ENCODE measurements around the gene TRIM67.

TRIM67 gene

GRCh38 chr1:231220801-231221200, 58.9 kb downstream of the TRIM67 start:
- no peaks in the 10 kb centered on the region for H4K20me1 ChIP-seq (ENCODE audit: low read depth, low read length)
- H3K36me3 ChIP-seq (ENCODE audit: low read length) = peaks cover 5% of the 10 kb centered on the region
- H3K4me2 ChIP-seq (ENCODE audit: low read depth, low read length, poor library complexity, severe bottlenecking) = no peak overlapping the region

GRCh38 chr1:231226156-231226555, 64.3 kb downstream of the TRIM67 start:
- Histone ChIP-seq H2AFZ (ENCODE audit: low read depth, low read length, severe bottlenecking) (no peak overlapping the region), H3K27ac (ENCODE audit: low read depth, low read length) (no peak overlapping the region), H3K79me2 (ENCODE audit: insufficient read depth, low read length) (peaks cover 5% of the 10 kb centered on the region), H3K4me2 (ENCODE audit: low read depth, low read length, poor library complexity, severe bottlenecking) (no peak overlapping the region), H3K36me3 (ENCODE audit: low read length) (peaks cover 10% of the 10 kb centered on the region), H3K9ac (ENCODE audit: low read length) (no peak overlapping the region), H3K9me2 (replicated peaks; ENCODE audit: insufficient read depth, low read length) (no peaks in the 10 kb centered on the region), H3K27me3 (ENCODE audit: low read length) (no peaks in the 10 kb centered on the region), H3K4me3 (ENCODE audit: insufficient read depth, low read length, poor library complexity, severe bottlenecking) (no peak overlapping the region), H4K20me1 (ENCODE audit: low read depth, low read length) (no peaks in the 10 kb centered on the region), H3F3A (ENCODE audit: insufficient read depth) (no peaks in the 10 kb centered on the region), H3K9me3 (ENCODE audit: insufficient read depth, low read length) (no peaks in the 10 kb centered on the region)
- TF ChIP-seq EZH2phosphoT487 (conservative IDR thresholded peaks at IDR 0.05; ENCODE audit: low read length) = no peak
- no peak for TF ChIP-seq CTCF (IDR thresholded peaks at IDR 0.05; ENCODE audit: insufficient read depth, low read length, poor library complexity, severe bottlenecking)

More at GRCh38 chr1:231220801-231221200, 58.9 kb downstream of the TRIM67 start:
- no peaks in the 10 kb centered on the region for H3F3A ChIP-seq (ENCODE audit: insufficient read depth)
- TF ChIP-seq EZH2phosphoT487 (conservative IDR thresholded peaks at IDR 0.05; ENCODE audit: low read length) (no peak), CTCF (IDR thresholded peaks at IDR 0.05; ENCODE audit: insufficient read depth, low read length, poor library complexity, severe bottlenecking) (no peak)
- no peak overlapping the region for H3K9ac ChIP-seq (ENCODE audit: low read length)
- no peaks in the 10 kb centered on the region for H3K79me2 ChIP-seq (ENCODE audit: insufficient read depth, low read length)
- no peak overlapping the region for H3K27ac ChIP-seq (ENCODE audit: low read depth, low read length)
- H3K9me3 ChIP-seq (ENCODE audit: insufficient read depth, low read length) = no peaks in the 10 kb centered on the region
- no peak overlapping the region for H3K4me3 ChIP-seq (ENCODE audit: insufficient read depth, low read length, poor library complexity, severe bottlenecking)
- H3K9me2 ChIP-seq (replicated peaks; ENCODE audit: insufficient read depth, low read length) = no peaks in the 10 kb centered on the region
- no peak overlapping the region for H2AFZ ChIP-seq (ENCODE audit: low read depth, low read length, severe bottlenecking)
- H3K27me3 ChIP-seq (ENCODE audit: low read length) = no peaks in the 10 kb centered on the region

- H3K4me3 ChIP-seq (ENCODE audit: insufficient read depth, low read length, poor library complexity, severe bottlenecking) = no peak overlapping the region
- no peak overlapping the region for H3K4me2 ChIP-seq (ENCODE audit: low read depth, low read length, poor library complexity, severe bottlenecking)
- no peak overlapping the region for H2AFZ ChIP-seq (ENCODE audit: low read depth, low read length, severe bottlenecking)
- H3K9me2 ChIP-seq (replicated peaks; ENCODE audit: insufficient read depth, low read length) = no peaks in the 10 kb centered on the region
- no peak overlapping the region for H3K9ac ChIP-seq (ENCODE audit: low read length)
- peaks cover 33% of the 10 kb centered on the region for H3K79me2 ChIP-seq (ENCODE audit: insufficient read depth, low read length)
- peaks cover 2% of the 10 kb centered on the region; the same call in 1 of the 2 replicates for H3K36me3 ChIP-seq (ENCODE audit: low read length)
- no peak for TF ChIP-seq CTCF (IDR thresholded peaks at IDR 0.05; ENCODE audit: insufficient read depth, low read length, poor library complexity, severe bottlenecking)
- no peak for TF ChIP-seq EZH2phosphoT487 (conservative IDR thresholded peaks at IDR 0.05; ENCODE audit: low read length)
- H3K9me3 ChIP-seq (ENCODE audit: insufficient read depth, low read length) = no peaks in the 10 kb centered on the region
- no peaks in the 10 kb centered on the region for H3F3A ChIP-seq (ENCODE audit: insufficient read depth)
- H4K20me1 ChIP-seq (ENCODE audit: low read depth, low read length) = no peaks in the 10 kb centered on the region
- no peaks in the 10 kb centered on the region for H3K27me3 ChIP-seq (ENCODE audit: low read length)
- H3K27ac ChIP-seq (ENCODE audit: low read depth, low read length) = no peak overlapping the region
Measured at GRCh38 chr1:231231511-231231910, 69.7 kb downstream of the TRIM67 start.
